Parietal lobe (tissue), 1 donor: ENCODE data around the gene DACH1. TPM values are rescaled to one million over a fixed set of nuclear protein-coding genes. Genes with fewer than 3 reads are reported as not detected.

ENCODE experiments used
- total RNA-seq: library from RNA; depleted of rRNA; stranded (reverse); fragments of >200 nt; gene quantifications from one replicate; pipeline ENCODE4 v1.2.3, GENCODE V29; 2014

Gene DACH1
- 7.8 TPM for total RNA-seq

DNA sequence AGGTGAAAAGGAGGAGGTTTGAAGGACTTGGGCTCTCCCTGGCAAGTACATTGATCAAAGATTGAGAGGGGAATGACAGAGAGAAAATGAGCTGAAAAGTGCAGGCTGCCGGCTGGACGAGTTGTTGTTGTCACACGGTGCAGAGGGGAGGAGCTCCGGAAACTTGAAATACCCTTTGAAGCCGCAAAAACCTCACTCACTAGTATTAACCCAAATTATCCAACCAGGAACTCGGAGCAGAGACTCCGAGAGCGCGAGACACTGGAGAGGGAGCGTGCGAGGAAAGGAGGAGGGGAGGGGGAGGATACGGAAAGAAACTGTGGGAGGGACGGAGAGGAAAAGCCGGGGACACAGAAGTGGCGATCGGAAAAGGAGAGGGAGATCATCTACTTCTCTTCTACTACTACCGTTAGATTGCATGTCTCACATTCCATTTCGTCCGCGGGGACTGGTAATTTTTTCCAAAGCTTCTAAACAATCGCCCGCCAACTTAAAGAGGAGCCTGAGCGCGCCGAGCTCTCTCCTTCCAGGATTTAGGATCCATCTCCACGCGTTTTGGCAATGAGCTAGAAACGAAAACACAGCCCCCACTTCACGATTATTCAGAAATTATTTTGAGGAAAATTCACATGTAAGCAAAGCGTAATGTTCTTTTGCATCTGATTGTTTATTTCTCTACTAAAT lies at the start of gene DACH1:
DACH1 (minus strand) TSS at position 74 of the 684 bp plus-strand sequence.

